GM15510 (cell line): ENCODE data around the gene TNS2.
A peak's percentile ranks its signal among the peaks of the same experiment; 100 is the strongest.

Experiments used
- POLR2A ChIP-seq: IDR thresholded peaks from 3 replicates; pipeline ENCODE4 v1.6.1; 2011; ENCODE audit warnings: borderline replicate concordance; ENCODE audit not compliant: insufficient read length; ENCODE audit errors: extremely low read depth

The TNS2 gene

DNA sequence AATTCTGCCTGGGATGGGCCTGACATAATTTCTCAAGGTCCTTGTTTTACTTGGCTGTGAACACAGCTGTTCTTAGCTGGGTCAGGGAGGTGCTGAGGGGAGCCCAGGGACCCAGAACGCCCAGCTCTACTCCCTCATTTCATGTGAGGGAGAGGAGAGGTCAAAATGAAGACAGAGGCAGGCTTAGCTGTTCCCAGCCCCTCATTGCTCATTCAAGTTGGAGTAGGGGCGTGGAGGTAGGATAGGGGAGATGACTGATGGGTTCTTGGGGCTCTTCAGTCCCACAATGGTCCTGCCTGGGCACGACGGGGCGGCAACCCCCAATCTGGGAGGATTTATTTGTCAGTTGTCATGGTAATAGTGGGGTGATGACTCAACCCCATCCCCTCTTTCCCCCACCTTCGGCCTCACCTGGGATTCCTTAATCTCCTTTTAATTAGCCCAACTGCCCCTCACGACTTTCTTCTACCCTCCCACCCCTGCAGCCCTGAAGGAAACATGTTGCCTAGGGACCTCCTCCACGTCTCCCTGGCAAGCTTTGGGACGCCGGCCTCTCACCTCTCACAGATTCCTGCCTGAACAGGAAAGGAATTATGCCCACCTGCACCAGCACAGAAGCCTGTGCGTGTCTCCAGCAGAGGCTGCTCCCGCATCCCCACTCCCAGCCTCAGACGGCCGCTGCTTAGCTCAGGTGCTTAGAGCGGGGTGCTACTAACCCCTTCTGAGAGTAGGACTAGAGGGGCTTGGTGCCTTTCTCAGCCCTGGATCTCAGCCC lies 19.1 kb downstream of the TNS2 start:
- TF ChIP-seq POLR2A: no peak

DNA sequence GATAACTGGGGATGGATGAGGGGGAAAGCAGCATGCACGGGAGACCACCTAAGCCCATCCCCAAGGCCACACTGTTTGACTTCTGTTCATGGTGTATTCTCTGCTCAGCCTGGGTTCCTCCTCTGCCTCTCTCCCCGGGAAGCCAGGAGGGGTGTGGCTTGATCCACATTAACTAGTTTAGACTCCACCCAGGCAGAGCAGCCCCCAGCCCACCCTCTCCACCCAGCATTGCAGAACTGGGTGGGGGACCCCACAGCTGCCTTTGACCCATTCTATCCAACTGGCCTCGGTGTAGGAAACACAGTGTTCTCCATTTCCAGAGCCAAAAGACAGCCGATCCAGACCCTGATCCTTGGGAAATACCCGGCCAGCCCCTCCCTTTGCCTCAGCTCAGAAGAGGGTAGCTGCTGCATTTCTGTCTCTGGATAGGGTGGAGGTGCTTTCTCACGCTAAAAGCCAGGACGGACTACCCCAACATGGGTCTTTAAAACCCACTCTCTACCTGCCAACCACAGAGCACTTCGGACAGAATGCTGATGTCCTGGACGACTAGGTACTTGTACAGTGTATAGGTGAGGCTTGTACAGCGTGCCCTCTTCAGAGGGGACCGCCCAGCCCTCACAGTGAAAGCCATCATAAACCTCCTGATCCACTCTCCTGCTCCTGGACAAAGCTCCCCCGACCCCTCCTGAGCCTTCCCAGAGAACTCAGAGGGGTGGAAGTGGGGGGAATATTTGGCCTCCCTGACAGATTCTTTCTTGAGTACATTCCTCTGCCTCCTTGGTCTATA lies 20.0 kb downstream of the TNS2 start:
- TF ChIP-seq POLR2A: no peak

DNA sequence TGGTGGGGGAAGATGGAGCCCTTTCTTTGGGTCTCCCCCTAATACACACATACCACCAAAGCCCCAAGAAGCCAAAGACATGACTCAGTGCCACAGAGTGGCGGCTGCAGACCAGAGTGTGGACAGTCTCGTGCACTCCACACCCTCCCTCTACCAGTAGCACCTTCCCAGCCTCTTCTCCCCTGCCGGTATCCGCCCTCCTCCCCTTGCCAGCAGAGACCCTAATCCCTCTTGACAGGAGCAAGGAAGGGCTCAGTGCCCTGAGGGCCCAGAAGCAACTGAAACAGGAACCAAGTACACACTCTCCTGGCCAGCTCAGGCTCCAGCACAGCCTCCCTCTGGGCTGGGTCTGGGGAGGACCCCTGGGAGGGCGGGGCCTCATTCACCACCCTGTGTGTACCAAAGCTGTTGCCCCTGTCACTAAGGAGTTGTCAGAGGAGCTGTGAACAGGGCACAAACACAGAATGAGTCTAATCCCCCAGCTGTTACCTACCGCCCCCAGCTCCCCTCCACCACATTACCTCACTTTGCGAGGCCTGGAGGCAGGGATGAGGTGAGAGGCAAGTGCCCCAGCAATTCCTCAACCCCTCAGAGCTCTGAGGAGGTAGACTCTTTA lies 21.1 kb downstream of the TNS2 start:
- TF ChIP-seq POLR2A: no peak

DNA sequence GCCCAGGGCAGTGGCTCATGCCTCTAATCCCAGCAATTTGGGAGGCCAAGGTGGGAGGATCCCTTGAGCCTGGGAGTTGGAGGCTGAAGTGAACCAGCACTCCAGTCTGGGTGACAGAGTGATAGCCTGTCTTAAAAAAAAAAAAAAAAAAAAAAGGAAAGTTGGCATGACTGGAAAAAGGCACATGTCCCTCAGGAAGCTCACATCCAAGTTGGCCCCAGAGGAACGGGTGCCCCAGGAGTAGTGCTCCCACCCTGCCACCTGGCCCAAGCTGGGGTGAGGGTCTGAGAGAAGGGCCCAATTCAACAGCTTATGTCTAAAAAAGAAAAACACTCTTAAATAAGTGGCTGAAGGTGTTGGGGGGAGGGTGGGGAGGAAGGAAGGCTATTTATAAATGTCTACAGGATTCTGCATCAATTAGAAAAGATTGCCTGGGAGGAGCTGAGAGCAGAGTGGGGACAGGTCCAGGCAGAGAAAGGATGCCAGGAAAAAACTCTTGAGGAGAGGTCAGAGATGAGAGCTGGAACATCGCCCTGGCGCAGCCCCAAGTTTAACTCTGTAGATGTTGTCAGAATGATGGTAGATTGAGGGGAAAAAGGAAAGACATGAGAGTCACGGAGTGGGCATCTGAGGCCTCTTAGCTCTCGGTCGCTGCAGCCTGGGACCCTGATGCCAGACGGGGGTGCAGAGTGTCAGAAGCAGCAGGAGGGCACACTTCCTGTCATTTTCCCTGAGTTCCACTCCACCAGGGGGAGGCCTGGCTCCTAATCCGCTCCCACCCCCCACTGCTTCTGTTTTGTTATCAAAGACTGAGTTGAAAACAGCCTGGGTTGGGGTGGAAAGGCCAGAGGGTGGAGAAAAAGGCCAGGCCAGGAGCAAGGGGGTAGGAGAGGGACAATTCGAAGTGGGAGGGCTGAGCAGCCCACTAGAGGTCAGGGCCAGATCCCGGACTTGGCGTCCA lies 22.0 kb downstream of the TNS2 start:
- no peak for TF ChIP-seq POLR2A

DNA sequence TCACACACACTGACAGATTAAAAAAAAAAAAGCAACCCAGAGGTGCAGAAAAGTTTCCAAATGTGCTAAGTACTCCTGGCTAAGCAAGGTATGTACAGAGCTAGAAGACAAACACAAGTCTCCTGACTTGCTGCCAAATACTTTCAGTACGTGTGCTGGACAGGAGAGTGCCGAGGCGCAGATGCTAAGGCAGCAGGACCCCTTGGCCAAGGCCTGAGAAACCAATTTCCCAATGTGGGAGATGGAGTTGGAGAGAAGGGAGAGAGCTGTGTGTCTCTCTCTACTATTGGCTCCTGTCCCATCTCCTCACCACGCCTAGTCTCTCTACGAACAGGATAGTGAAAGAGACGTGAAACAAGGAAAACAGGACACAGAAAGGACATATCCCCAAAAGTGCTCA lies 24.0 kb downstream of the TNS2 start:
- TF ChIP-seq POLR2A: no peak

DNA sequence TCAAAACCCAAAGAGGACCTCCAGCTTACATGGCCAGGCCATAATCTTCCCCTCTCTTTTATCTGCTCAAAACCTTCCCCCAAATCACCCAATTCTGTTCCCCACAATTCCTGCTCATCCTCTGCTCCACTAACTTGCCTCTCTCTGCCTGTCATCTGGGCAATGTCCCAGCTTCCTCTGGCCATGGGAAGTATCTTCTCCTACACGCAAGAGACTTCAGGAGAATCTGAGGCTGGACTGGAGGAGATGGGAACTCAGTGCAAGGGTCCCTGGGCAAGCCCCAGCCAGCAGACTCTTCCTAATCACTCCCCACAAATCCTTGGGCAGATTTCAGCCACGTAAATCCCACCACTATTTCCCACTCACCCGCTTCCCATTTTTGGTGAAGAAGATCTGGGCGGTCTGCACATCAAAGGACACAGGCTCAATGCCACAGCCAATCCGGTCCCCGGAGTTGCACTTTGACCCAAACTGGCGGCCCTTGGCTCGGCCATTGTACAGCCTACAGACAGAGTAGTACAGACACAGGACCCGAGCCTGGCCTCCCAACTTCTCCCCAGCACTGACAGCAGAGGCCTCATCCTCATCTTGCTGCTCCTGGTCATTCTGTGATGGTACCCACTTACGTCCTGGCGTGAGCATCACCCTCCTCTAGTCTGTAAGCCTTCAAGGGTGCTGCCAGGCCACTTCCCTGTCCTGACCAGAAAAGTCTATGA lies 24.6 kb downstream of the TNS2 start:
- no peak for TF ChIP-seq POLR2A

DNA sequence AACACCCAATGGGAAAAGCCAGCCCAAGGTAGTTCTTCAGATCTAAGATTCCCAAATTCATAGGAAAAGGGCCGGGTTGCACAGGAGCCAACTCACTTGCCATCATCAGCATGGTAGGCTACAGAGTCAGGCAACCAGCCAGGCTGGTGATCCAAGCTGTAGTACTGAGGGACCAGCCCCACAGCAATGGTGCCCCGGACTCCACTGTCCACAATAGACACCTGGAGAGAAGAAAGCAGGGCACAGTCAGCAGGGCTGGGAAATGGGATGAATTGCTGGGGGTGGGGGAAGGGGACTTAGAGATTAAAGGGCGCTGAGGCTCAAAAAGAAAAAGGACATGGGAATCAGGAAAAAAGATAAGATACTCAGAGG lies 25.1 kb downstream of the TNS2 start:
- TF ChIP-seq POLR2A: no peak

DNA sequence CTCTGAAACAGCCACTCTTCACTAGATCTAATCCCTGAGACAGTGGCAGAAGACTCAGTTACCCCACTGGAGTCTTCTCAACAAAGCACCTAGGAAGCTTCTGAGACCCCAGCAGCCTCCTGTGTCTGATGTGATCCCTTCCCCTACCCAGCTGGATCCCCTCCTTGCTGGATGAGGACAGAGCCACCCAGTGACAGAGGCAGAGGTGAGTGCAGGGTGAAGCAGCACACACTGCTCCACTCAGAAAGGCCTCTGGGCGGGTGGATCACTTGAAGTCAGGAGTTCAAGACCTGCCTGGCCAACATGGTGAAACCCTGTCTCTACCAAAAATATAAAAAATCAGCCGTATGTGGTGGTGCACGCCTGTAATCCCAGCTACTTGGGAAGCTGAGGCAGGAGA lies 26.6 kb downstream of the TNS2 start:
- no peak for TF ChIP-seq POLR2A

DNA sequence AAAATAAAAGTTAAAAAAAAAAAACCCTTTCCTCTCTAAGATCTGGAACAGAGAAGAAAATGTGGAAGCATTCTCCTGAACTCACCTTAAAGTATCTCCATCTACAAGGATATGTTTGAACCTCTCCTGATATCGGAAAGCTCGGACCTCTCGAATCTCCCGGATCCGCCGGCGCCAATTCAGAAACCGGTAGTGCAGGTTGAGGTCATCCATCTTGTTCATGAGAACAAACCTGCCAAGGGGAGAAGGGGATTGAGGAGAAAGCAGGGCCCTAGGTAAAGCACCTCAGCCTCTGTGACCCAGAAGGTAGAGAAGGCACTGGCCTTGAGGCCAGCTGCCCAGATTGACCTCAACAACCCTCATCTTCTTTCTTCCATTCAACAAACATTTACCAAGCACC lies 27.2 kb downstream of the TNS2 start:
- TF ChIP-seq POLR2A: no peak

DNA sequence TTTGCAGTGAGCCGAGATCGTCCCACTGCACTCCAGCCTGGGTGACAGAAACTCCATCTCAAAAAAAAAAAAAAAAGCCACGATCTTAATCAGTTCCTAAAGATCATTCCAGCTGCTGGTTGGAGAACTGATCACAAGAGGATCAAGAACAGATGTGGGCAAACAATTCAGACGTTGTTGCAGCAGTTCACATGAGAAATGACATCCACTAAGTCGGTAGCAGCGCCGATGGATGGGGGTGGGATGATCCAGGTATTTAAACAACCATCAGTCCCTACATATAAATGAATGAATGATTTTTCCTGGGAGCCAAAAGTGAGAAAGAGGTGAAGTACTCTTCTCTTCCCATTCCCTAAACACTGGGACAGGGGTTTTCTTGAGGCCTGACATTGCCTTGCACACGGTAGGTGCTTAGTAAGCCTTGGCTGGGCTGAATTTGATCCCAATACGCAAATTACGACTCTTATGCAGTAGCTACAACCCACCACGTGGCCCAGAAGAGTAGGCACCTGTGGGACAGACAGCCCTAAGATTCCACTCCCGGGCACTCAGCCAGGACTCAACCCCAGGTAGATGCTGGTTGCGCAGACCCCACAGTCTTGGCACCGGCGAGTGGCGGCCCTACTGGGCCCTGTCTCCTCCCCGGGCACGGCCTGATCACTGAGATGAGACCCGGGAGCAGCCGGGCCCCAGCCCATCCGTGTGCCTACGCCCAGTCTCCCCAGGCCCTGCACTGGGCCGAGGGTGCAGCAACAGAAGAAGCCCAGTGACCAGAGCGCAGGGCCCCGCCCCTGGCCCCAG lies 28.8 kb downstream of the TNS2 start:
- no peak for TF ChIP-seq POLR2A

DNA sequence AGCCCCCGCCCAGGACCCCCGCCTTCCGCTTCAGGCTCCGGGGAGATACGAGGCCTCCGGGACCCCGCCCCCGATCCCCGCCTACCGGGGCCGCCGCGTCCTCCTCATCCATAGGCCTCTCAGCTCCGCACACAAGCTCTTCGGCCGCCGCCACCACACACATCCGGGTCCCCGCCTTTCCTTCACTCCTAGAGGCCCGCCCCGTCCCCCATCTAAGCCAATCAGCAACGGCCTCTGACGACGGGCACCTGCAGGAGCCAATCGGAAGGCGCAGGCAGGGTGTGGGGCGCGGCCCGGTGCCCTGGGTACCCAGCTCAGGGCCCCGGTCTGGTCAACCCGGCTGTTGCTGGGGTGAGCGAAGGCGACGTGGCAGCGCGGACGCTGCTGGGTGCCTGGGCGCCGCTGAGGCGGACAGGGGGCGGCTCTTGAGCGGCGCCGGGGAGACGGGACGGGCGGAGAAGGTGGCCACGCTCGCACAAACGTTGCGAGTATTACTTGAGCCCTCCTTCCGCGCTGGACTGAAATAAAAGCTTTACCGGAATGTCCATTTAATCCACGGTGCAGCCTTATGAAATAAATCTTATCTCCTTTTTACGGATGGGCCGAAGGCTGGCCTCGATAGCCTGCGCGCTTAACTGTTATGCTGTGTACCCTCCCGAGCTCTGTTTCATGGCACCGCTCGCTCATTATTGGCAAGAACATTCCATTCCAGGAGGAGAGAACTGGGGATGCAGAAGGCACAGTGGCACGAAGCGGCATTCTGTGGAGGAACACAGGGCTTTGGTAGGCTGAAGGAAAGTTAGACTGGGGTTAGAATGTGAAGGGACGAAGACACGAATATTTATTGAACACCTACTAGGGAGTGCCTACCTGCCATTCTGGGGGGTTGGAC lies 29.6 kb downstream of the TNS2 start, which contains the start of gene SPRYD3:
Gene SPRYD3 (minus strand): TSS at position 165 of the 892 bp plus-strand sequence. CDS start 57 bp downstream, at position 108.
- TF ChIP-seq POLR2A: peak; percentile 96

DNA sequence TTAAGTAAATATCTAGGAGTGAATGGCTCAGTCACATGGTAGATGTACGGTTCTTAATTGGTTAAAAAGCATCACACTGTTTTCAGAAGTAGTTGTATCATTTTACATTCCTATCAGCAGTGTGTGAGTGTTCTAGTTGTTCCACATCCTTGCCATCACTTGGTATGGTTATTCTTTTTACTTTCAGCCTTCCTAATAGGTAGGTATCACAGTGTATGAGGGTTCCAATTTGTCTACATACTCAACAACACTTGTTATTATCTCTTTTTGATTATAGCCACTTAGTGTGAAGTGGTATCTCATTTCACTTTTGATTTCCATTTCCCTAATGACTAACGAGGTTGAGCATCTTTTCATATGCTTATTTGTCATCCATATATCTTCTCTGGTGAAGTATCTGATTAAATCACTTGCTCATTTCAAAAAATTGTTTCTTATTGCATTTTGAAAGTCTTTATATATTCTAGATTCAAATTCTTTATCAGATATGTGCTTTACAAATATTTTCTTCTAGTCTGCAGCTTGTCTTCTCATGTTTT lies 32.8 kb downstream of the TNS2 start:
- no peak for TF ChIP-seq POLR2A

DNA sequence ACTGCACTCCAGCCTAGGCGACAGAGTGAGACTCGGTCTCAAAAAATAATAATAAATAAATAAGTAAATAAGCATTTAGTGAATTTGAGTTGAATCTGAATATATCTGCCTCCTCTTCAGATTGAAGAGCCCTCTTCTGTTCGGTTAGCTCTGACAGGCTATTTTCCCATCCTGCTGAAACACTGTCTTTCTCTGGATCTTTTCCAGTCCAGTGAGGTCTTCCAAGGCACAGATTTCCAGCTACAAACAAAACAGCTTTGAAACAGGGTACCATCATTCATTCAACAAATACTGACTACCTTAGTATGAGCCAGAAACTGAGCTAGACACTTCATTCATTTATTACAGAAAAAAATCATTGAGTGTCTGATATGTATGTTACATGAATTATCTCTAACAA lies 36.5 kb downstream of the TNS2 start:
- TF ChIP-seq POLR2A: no peak

DNA sequence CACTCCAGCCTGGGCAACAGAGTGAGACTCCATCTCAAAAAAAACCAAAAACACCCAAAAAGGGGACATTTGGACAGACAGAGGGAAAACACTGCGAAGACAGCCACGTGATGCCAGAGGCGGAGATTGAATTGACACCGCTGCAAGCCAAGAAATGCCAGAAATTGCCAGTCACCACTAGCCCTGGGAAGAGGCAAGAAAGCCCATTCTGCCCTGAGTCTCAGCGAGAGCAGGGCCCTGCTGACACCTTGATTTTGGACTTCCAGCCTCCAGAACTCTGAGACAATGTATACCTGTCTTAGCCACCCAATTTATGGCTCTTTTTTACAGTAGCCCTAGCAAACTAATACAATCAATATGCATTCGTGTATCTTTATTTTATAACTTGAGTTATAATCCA lies 40.2 kb downstream of the TNS2 start:
- no peak for TF ChIP-seq POLR2A
